ENCODE measurements around the gene PLIN4.

The PLIN4 gene

DNA sequence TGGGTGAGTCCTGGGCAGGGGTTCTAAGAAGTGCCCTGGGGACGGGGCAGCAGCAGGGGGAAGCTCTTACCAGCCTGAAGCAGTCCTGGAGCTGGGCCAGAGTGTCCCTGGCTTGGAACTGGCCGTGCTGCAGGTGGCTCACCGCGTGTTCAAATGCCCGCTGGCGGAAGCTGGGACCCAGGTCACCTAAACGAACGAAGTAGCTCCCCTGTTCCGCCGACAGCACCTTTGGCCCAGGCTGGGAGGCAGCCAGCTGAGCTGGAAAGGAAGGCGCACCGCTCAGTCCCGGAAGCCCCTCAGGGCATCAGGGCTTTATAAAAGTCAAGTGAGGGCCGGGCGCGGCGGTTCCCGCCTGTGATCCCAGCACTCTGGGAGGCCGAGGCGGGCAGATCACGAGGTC lies 9.6 kb downstream of the PLIN4 start:
- no peak for DNase-seq (ENCODE audit: extremely low spot score, insufficient read length, low read depth)
- FAIRE-seq: no peak

DNA sequence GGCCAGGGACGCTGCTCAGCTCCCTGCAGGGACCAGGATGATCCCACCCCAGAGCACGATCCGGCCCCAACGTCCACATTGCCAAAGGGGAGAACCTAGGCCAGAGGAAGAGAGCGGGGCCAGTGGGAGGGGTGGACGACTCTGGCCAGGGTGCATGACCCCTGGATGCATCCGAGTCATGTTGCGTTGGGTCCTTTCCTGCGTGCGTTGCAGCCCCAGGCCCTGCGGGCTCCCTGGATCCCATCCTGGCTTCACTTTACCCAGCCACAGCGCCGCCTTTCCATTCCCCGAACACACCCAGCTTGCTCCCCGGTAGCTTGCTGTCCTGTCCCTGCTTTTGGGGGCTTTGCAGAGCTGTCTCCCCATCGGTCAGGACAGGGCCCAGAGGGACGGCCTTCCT lies 10.5 kb downstream of the PLIN4 start:
- no peak for FAIRE-seq

GRCh38 chr19:4507150-4507452 lies 11.2 kb downstream of the PLIN4 start:
- no peak for DNase-seq (ENCODE audit: extremely low spot score, insufficient read length, low read depth)
- no peak for FAIRE-seq

More for the DNA sequence above, 10.5 kb downstream of the PLIN4 start:
- no peak for DNase-seq (ENCODE audit: extremely low spot score, insufficient read length, low read depth)

GRCh38 chr19:4506449-4507149 lies 11.7 kb downstream of the PLIN4 start:
- no peak for DNase-seq (ENCODE audit: extremely low spot score, insufficient read length, low read depth)
- FAIRE-seq: no peak

DNA sequence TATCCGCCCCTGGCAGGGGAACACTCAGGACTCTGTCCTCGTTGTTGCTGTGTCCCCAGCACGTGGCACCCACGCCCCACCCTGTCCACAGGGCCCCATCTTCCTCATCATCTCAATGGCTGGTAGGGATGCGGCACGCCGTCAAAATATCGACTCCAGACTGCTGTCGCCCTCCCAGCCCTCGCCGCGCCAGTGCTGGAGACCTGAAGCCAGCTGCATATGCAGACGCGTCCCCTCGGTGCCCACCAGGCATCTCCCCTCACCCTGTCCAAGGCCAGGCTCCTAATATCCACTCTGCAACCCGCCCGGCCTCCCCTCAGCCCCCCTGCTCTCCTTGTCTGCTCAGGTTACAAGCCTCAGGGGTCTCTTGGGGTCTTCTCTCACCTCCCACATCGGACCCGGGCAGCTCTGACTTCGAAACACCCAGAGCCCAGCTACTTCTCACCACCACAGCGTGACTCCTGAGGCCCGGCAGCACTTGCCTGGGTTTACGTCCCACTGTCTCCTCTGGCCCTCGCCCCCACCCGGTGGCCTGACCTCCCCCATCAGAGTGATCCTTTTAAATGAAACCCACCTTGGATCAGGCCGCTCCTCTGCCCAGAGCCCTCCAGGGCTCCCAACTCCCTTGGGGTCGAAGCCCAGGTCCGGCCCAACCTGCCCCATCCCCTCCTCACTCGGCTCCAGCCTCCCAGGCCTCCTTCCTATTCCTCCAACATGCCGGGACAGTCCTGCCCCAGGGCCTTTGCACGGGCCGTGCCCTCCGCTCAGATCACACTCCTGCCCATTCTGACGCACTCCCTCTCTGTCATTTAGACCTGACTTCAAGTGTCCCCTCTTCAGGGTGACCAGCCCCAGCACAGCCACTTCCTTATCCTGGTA lies 12.5 kb downstream of the PLIN4 start:
- DNase-seq (ENCODE audit: extremely low spot score, insufficient read length, low read depth): no peak
- no peak for FAIRE-seq

DNA sequence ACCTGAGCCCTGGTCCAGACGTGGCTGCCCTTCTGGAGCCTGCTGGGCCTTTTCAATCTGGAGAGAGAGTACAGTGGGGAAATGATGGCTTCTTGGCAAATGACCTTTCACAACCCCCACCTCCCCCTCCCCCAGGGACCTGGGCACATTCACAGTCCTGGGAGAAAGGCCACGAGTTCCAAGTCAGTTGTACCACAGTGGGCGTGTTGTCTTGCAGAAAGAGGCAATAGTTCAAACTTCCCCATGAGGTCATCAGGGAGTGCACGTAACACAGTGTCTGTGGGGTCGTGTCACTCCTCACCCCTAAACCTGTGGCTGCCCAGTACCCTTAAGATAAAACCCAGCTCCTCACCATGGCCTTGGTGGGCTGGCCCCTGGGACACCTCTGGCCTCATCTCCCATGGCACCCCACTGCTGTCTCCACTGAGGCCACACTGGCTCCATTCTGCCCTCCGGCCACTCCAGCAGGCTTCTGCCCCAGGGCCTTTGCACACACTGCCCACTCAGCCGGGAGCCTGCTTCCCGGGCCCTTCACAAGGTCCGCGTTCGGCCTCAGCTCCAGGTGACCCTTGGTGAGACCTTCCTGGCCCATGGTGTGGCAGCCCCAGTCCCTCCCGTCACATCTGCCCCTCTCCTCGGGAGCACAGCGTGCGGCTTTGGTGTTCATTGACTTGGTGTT lies 13.3 kb downstream of the PLIN4 start:
- FAIRE-seq (no peak), DNase-seq (ENCODE audit: extremely low spot score, insufficient read length, low read depth) (no peak)

- no peak for DNase-seq (ENCODE audit: extremely low spot score, insufficient read length, low read depth)
- no peak for FAIRE-seq
Measured at GRCh38 chr19:4504297-4504701, 14.0 kb downstream of the PLIN4 start.

DNA sequence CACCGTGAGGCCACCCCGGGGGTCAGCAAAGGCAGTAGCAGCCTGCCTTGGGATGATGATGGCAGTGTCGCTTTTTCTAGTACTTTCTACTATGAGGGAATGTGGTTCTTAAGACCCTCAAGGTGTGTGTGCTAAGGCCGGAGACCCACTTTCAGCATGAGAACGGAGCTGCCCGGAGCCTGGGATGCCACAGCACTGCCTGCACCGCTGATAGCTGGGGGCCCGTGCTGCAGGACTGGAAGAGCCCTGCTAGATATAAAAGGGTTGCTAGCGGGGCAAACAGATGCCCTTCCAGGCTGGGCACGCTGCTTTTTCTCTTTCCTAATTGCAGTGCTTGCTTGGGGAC lies 14.5 kb downstream of the PLIN4 start:
- no peak for FAIRE-seq

DNA sequence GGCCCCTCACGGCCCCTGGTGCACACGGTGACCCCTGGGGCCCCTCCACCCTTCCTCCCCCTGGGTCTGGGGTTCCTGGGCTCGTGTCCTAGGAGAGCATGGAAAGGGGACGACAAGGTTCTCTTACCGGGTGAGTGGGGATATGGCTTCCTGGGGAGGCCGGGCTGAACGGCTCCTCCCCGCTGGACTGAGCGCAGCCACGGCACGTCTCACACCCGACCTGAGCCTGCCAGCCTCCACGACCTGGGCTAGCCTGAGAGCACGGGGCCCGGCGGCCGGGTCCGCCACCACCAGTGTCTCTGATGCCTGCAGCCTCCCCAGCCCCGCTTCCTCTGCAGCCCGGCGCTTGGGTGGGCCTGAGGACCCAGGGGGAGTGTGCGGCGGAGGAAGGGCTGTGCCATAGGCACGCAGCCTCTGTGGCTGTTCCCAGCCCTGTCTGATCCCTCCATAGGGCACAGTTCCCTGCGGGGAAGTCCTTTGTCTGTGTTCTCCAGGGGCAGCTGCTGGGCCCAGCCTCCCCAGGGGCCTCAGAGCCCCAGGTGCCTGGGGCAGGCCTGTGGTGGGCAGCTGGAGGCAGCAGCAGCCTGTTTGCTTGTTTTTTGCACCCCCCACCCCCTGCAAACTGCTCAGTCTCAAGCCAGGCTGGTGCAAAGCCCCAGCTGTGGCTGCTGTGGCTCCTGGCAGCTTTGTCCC lies 15.0 kb downstream of the PLIN4 start:
- FAIRE-seq (no peak), DNase-seq (ENCODE audit: extremely low spot score, insufficient read length, low read depth) (no peak)

More for the DNA sequence above, 14.5 kb downstream of the PLIN4 start:
- DNase-seq (ENCODE audit: extremely low spot score, insufficient read length, low read depth): no peak

DNA sequence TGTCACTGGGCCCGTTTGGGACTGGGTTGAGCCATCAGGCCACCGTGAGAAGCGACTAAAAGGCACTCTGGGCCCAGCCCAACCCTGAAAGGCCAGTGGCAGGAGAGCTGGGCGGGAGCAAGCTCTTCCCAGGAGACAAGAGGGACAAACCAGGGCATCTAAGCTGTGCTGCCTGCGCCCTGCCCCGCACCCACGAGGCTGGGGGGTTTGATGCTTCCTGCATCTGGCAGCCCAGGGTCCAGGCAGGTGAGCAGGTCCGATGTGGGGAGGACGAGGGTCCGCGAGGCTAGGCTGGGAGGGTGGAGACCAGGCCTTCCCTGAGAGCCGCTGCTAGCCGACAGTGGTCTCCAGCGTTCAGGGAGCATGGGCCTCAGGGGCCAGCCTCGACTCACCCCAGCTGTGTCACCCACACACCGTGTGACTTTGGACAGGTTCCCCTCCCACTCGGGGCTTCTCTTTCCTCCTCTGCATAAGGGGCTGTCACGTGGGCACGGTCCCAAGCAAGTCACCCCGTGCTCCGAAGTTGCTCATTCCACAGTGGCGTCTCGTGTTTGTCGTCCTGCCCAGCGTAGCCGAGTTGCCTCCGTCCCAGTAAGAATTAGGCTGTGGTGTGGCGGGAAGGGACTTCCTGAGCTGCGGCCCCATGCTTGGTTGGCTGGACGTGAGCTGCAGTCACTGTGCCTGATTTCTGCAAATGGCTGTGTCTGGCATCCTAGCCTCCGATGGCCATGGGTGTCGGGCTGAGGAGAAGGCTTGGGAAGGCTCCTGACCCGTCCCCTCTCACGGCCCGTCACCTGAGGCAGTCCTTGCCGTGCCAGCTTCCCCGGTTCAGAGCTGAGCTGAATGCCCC lies 15.8 kb downstream of the PLIN4 start:
- DNase-seq (ENCODE audit: extremely low spot score, insufficient read length, low read depth) (no peak), FAIRE-seq (no peak)

DNA sequence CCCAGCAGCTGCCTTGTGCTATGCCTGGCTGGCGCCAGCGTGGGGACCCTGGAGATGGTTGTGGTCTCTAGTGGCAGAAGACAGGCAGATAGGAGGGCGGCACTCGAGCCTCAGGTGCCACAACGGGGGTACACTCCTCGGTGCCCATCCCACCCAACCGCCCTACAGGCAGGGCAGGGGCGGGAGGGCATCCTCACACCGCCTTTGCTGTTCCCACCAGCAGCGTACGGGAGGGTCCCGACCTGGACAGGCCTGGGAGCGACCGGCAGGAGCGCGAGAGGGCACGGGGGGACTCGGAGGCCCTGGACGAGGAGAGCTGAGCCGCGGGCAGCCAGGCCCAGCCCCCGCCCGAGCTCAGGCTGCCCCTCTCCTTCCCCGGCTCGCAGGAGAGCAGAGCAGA lies 16.6 kb downstream of the PLIN4 start:
- DNase-seq (ENCODE audit: extremely low spot score, insufficient read length, low read depth): no peak
- FAIRE-seq: no peak

DNA sequence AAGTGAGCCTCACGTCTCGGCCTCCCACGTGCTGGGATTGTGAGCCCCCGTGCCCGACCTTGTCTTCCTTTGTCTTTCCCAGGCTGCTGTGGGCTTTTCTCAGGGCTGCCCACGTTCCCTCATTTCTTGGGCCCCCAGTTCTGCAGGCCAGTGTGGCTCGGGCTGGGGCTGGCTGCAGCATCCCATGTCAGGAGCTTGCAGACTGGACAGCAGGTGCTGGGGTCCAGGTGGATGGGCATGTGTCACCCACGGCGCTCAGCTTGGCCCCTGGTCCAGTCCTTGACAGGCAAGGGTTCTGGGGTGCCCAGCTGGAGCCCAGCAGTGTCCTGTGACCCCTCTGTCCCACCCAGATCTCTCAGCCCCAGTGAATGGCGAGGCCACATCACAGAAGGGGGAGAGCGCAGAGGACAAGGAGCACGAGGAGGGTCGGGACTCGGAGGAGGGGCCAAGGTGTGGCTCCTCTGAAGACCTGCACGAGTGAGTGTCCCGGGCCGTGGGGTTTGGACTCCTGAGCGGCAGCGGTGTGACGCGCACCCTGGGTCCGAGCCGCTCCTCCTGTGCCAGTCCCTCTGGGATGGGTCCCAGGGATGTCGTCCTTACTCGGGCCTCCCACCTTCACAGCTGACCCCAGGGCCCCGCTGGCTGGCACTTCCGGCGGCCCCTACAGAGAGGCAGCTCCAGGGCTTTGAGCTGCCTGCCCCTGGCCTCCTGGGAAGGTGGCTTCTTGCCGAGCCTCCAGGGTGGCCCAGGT lies 17.3 kb downstream of the PLIN4 start:
- DNase-seq (ENCODE audit: extremely low spot score, insufficient read length, low read depth) (no peak), FAIRE-seq (no peak)

DNA sequence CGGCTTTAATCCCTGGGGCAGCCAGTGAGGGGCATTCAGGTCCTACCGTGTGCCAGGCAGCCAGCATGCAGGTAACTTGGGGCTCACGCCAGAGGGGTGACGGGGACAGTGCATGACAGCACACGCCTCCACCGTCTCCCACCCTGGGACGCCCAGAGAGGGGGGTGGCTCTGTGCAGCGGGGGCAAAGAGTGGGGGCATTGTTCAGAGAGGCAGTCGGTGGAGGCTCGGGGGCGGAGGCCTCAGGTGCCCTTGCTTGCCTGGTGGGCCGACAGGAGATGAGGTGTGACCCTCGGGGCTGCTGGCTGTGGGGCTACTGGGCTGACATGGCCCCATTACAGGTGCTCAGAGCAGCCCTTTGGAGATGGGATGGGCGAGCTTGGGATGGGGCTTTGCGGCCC lies 18.4 kb downstream of the PLIN4 start:
- DNase-seq (ENCODE audit: extremely low spot score, insufficient read length, low read depth) (no peak), FAIRE-seq (no peak)

DNA sequence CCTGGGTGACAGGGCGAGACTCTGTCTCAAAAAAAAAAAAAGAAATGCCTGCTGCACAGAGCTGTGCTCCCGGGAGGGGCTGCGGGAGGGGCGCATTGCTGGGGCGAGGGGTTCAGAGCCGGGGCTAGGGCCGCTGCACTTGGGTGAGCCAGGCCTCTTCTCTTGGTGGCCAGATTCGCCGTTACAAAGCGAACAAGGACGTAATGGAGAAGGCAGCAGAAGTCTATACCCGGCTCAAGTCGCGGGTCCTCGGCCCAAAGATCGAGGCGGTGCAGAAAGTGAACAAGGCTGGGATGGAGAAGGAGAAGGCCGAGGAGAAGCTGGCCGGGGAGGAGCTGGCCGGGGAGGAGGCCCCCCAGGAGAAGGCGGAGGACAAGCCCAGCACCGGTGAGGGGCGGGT lies 19.0 kb downstream of the PLIN4 start:
- no peak for FAIRE-seq
- no peak for DNase-seq (ENCODE audit: extremely low spot score, insufficient read length, low read depth)

DNA sequence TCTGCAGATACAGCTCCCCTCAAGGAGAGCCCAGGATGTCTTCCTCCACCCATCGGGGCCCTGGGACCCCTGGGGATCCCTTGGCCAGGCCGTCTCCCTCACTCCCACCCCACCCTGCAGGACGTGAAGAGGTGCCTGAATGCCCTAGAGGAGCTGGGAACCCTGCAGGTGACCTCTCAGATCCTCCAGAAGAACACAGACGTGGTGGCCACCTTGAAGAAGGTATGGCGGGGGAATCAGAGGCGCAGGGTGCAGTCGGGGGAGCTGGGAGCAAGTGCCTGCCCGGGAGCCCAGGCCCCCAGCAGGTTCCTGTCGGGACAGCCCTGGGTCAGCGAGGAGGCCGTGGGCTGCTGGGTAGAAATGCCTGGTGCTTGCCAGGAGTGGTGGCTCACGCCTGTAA lies 19.6 kb downstream of the PLIN4 start:
- DNase-seq (ENCODE audit: extremely low spot score, insufficient read length, low read depth) (no peak), FAIRE-seq (no peak)

DNA sequence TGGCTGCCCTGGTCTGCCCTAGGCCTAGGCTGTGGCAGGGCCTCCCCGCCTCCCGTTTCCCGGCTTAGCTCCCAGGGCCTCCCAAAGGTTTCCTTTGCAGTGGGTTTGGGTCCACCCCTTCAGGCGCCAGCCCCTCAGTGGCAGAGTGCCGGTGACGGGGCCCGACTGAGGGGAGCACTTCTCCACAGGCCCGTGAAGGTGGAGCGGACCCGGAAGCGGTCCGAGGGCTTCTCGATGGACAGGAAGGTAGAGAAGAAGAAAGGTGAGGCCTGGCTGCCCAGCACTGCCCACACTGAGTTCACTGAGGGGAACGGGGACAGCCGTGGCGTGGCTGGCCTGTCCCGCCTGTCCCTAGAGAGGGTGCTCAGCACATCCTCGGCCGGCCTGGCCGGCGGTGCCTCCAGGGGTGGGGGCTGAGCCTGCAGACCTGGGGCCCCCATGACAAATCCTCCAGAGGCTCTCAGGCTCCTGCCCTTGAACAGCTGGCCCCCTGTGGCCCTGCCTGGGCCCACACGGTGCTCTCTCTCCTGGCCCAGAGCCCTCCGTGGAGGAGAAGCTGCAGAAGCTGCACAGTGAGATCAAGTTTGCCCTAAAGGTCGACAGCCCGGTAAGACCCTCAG lies 20.4 kb downstream of the PLIN4 start:
- FAIRE-seq: no peak

DNA sequence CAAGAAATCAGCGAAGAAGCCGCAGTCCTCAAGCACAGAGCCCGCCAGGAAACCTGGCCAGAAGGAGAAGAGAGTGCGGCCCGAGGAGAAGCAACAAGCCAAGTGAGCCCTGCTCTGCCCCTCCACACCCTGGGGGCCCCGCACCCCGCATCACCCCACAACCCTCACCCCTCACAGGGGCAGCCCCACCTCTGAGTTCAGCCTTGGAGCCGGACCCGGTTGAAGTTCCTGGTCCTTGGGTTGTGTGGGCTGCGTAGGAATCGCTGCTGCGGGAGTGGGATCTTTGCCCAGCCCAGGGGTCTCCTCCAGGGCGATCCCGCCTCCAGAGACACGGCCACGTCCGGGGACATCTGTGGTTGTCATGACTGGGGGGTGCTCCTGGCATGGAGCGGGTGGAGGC lies 22.0 kb downstream of the PLIN4 start:
- no peak for FAIRE-seq
- DNase-seq (ENCODE audit: extremely low spot score, insufficient read length, low read depth): no peak

More for the DNA sequence above, 20.4 kb downstream of the PLIN4 start:
- DNase-seq (ENCODE audit: extremely low spot score, insufficient read length, low read depth): no peak

DNA sequence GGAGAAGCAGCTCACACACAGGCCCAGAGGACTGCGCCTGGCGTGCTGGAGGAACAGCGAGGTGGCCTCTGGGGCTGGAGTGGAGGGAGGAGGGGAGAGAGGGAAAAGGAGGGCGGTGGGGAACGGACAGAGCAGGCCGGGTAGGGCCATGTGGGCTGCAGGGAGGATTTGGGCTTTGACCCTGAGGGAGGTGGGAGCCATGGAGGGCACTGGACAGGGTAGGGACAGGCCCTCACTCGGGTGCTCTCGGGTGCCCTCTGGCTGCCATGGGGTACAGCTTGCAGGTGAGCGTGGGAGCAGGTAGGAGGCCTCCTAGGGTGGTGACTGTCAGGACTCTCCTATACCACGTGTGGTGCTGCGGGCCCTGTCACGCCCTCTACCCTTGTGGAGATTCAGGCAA lies 22.8 kb downstream of the PLIN4 start:
- FAIRE-seq: no peak
- no peak for DNase-seq (ENCODE audit: extremely low spot score, insufficient read length, low read depth)

DNA sequence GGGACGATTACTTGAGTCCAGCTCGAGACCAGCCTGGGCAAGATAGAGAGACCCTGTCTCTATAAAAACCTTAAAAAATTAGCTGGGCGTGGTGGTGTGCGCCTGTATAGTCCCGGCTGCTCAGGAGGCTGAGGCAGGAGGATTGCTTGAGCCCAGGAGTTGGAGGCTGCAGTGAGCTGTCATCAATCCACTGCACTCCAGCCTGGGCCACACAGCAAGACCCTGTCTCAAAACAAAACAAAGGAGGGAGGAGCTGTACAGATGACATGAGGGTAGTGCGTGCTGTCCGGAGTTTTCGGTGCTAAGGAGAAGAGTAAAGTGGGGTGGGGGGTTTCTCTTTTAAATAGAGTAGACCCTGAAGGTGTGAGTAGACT lies 23.6 kb downstream of the PLIN4 start:
- FAIRE-seq (no peak), DNase-seq (ENCODE audit: extremely low spot score, insufficient read length, low read depth) (no peak)
